ENCODE data around the gene MYLK.

- no peak for TF ChIP-seq POLR2A (IDR thresholded peaks at IDR 0.05)
- no peak for TF ChIP-seq CTCF (IDR thresholded peaks at IDR 0.05)
Measured at GRCh38 chr3:123791417-123791816, 92.7 kb downstream of the MYLK start.

Data from stomach (tissue), 4 donors.